ENCODE measurements around the gene PDE4B.

Gene PDE4B

DNA sequence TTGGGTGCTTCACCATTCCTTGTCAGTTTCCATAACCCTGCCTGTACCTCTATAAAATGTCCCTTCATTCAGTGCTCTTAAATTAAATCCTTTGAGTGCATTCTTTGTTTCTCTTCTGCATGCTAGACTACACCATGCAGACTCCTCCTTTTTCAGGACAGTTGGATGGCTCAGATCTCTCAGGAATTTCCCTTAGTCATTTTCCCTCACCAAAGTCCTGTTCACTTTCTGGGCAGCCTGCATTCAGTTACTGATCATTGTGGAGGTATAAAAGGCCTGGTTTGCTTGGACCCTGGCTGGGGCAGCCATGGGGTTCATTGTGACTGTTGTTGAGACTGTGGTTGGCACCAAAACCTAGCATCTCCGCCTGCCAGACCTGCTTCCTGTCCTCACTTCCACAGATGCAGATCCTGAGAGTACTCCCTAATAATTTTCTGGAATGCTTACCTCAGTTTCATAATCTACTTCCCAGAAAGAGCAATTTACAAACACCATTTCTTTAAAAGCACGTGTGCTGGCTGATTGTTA is 88.4 kb downstream of the PDE4B start:
- no peak for DNase-seq (ENCODE audit: low read depth in 2 of 3, low spot score in 1 of 3)

DNA sequence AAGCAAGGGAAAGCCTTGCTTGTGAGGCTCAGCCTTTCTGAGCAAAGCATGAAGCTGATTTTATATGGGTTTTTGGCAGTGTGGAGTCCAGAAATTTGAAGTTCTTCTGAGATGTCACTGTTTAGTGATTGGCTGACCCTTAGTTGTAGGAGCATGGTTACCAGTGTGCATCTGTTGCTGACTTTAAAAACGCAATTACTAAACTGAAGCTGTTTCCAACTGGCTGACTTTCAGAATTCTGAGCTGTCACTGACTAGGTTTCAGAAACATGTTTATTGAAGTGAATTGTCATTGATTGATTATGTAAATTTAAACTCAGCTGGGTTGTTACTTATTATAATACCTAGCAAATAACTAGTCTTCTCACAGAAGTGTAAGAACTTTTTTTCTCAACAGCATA is 89.4 kb downstream of the PDE4B start:
- no peak for DNase-seq (ENCODE audit: low read depth in 2 of 3, low spot score in 1 of 3)

DNA sequence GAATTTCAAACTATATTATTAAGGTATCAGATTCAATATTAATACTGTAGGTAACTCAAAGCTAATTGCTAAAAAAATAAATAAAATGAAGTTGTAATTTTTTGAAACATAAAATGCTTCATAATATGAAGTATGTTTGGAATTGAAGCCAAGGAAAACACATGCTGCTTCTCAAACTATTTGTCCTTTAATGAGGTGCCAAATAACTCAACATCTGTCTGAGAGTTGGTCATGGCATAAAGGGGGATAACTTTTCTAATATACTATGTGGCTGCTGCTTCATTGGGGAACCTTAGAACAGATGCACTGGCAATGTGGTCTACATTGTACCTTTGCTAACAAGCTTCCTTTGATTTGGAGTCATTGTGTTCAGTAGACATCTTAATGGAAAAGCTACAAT is 96.7 kb downstream of the PDE4B start:
- no peak for DNase-seq (ENCODE audit: low read depth in 2 of 3, low spot score in 1 of 3)

DNA sequence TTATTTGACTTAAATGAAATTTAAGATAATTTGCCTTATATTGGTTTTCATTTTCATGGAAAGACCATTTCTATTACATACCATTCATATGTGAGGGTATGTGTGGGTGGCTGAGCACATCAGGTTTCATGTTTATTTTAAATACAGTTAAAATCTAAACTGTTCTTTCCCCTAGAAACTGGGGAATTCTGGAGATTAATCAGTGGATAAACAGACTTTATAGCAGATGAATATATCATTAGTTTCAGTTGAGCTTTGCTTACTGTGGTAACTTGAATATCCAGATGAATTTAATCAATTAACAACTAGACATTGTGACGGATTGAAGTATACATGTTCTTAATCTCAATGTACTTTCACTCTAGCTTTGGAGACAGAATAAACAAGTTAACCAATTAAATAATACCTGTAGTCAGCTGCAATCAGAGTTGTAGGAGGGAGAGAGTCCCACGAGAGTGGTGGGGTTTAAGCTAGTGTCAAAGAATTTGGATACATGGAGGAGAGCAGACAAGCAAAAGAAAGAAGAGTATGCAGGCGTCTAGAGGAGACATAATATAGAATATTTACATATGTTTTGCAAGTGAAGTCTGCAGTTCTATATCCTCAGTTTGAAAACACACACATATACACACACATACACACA is 97.6 kb downstream of the PDE4B start:
- DNase-seq (ENCODE audit: low read depth in 2 of 3, low spot score in 1 of 3) = no peak

DNA sequence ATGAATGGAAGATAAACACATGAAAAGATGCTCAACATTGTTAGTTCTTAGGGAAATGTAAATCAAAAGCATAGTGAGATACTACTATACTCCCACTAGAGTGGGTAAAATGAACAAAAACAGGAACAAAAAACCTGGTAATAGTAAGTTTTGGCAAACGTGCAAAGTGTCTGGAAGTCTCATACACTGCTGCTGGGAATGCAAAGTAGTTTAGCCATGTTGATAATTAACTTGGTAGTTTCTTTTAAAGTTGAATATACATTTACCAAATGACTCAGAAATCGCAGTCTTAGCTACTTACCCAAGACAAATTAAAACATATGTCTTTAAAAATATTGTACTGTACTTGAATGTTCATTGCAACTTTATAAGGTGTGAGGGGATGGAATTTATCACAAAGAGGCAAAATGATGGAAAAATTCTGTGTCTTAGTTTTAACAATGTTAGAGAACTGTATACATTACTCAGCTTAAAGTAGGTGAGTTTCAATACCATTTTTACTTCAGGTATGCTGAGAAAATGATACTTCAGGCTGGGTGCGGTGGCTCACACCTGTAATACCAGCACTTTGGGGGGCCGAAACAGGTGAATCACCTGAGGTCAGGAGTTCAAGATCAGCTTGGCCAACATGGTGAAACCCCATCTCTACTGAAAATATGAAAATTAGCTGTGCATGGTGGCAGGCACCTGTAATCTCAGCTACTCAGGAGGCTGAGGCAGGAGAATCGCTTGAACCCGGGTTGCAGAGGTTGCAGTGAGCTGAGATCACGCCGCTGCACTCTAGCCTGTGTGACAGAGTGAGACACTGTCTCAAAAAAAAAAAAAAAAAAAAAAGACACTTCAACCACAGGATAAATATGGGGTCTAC is 102.3 kb downstream of the PDE4B start:
- DNase-seq (ENCODE audit: low read depth in 2 of 3, low spot score in 1 of 3) = no peak

DNA sequence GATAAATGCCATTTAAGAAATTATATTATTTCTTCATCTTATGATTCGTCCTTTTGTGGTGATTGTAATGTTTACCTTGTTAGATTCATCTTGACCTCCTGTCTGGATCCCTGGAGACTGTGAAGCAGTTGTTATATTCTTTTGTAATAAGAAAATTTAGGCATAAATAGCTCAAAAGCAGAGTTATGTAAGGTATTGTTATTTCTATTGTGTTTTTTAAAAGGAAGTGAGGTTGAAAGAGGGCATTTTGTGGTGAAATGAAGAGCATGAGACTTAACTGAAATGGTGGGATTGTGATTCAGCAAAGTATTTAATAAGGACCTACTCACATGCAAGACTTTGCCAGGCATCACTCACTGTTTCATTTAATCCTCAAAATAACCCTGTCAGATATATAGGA is 104.0 kb downstream of the PDE4B start:
- no peak for DNase-seq (ENCODE audit: low read depth in 2 of 3, low spot score in 1 of 3)

DNA sequence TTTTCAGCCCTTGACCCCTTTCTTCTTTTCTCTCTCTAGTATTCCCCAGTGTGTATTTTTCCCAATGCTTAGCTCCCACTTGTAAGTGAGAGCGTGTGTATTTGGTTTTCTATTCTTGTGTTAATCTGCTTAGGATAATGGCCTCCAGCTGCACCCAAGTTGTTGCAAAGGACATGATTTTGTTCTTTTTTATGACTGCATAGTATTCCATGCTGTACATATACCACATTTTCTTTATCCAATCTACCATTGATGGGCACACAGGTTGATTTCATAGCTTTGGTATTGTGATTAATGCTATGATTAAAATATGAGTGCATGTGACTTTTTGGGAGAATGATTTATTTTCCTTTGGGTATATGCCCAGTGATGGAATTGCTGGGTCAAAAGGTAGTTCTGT is 104.8 kb downstream of the PDE4B start:
- no peak for DNase-seq (ENCODE audit: low read depth in 2 of 3, low spot score in 1 of 3)

DNA sequence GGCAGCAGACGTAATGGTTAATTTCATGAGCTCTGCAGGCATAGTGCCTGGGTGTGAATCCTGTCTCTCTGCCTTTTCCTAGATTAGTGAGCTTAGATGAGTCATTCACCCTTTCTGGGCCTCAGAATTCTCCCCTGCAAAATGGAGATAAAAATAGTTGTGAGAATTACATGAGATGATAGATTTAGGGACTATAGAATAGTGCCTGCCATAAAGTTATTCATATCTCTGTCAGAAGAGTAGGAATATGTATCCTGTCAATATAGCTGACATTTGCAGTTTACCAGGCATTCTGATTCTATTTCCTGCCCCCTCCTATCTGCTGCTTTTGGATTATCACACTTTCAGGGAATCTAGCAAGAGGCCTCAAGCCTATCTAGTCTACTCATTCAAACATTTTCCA is 112.0 kb downstream of the PDE4B start:
- DNase-seq (ENCODE audit: low read depth in 2 of 3, low spot score in 1 of 3) = no peak

DNA sequence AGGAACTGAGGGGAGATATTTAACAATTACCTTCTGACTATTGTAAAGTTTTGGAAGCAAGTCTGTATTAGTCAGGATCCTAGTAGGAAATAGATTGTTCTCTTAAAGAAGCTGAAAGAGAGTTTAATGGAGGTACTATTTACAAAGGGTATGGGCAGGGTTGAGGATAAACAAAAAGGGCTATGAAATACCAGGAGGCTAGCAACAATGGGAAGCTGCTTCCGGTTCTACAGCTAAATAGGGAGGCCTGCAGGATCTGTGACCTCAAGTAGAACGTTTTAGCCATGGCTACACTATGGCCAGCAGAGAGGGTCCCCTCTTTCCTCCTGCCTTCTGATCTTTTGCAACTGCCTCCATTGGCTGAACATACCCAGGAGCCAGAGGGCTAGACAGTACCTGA is 117.7 kb downstream of the PDE4B start:
- no peak for DNase-seq (ENCODE audit: low read depth in 2 of 3, low spot score in 1 of 3)

DNA sequence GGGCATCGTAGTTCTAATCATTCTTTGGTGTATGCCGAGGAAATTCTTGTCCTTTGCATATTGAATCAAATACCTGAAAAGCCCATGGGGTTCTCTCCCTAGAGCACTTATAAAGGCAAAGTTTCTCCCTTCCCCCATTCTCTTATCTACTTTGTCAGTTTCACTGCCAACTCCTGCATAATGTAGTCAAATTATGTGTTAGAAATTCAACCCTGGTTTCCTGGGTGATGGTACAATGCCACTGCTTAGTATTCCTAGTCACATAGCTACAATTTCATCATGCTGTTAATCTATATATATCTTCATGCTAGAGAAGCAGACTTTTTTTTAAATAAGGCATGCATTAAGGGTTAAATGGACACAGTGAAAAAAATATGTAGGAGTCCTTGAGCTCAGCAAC is 119.0 kb downstream of the PDE4B start:
- no peak for DNase-seq (ENCODE audit: low read depth in 2 of 3, low spot score in 1 of 3)

DNA sequence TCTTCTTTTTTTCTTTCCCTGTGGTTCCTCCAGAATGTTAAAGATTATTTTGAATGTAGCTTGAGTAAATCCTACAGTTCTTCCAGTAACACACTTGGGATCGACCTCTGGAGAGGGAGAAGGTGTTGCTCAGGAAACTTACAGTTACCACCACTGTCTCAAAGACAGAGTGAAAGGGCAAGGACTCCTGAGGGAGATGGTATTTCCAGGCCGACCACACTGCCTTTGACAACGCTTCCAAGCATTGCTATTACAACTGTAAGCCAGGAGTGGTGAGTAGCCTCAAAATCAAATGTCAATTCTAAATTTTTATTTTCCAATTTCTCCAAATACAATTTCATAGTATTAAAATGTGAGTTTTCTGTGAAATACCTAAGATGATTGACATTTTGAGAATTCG is 125.9 kb downstream of the PDE4B start:
- DNase-seq (ENCODE audit: low read depth in 2 of 3, low spot score in 1 of 3) = no peak

DNA sequence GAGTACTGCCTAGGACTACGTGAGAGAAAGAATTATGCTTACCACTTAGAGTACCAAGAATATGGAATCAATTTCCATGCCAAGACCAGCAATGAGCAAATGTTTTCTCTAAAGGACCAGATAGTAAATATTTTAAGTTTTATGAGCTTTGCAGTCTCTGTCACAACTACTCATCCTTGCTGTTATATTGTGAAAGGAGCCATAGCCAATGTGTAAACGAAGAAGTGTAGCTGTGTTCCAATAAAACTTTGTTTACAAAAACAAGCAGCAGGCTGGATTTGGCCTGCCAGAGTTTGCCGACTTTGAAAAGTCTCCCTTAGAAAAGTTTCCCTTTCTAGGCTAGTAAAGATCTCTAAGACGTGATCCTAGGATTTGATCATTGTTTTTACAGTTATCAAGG is 128.8 kb downstream of the PDE4B start:
- DNase-seq (ENCODE audit: low read depth in 2 of 3, low spot score in 1 of 3) = no peak

DNA sequence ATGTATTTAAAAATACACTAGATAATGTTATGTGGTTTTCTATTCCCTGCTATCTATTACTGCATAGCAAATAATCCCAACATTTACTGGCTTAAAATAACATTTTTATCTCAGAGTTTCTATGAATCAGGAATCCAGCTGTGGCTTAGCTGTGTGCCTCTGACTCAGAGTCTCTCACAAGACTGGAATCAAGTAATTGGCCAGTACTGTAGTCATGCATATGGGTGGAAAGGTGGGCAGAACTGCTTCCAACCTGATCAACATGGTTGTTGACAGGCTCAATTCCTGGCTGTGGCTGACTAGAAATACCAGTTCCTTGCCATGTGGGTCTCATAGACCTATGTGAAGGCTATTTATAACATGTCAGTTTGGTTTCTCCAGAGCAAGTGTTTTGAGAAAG is 131.8 kb downstream of the PDE4B start:
- no peak for DNase-seq (ENCODE audit: low read depth in 2 of 3, low spot score in 1 of 3)

DNA sequence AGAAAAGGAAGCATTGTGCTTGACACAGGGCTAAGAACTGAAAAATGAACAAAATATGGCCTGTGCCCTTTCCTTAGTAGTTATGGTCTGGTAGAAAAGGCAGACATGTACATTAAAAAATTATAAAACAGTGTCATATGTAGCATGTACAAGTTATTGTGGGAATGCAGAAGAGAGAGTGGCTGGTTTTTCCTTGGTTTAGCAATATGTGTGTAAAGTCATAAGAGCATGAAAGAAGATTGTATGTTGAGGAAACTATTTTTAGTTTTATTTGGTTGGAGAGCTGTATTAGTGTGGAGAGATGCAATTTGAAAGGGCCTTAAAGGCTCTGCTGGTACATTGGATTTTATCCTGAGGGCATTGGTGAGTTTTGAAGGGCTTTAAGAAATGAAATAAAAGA is 145.8 kb downstream of the PDE4B start:
- DNase-seq (ENCODE audit: low read depth in 2 of 3, low spot score in 1 of 3) = no peak

DNA sequence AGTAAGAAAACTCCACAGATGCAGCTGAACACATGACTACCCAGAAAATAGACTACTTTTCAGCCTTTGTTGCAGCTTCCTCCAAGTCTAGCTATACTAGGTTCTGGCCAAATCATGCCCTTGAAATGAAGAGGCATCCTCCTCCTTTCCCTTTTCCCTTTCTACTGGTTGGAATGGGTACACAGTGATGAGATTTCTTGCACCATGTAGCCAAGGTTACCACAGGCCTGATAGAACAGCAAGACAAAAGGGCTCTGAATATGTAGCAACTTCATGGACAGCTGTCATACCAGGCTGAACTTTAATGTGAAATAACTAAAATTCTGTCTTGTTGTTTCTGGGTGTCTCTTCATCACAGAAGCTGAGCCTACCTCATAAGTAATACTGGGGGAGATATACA is 146.5 kb downstream of the PDE4B start:
- DNase-seq (ENCODE audit: low read depth in 2 of 3, low spot score in 1 of 3) = no peak

DNA sequence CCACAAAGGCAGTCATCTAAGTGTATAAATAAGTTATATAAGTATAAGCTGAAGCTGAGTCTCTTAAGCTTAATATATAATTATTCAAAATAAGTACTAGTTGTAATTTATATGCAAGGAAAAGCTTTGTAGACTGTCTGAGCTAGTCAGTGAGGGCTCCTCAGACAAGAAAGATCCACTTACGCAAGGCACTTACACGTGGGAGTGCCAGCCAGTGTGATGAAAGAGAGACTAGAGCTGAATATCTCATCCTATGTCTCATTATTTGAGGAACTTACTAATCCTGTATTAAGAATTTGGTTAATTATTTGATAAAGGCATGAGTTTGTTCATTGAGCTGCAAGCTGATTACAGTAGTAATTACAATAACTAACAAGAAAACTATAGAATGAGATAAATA is 146.9 kb downstream of the PDE4B start:
- DNase-seq (ENCODE audit: low read depth in 2 of 3, low spot score in 1 of 3) = no peak

DNA sequence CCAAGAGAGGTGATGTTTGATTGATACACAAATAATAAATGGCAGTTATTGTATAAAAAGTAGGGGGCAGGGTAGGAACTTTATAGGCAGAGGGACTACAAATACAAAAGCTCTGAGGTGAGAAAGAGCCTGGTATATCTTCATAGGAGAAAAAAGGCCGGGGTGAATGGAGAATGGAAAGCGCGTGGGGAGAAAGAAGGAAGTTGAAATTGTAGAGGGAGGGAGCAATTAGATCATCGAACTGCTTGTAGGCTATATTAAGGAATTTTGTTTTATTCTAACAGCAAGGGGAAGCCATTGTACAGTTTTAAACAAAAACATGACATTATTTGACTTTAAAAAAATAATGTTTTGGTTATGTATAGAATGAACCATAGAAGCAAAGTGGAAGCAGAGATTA is 147.4 kb downstream of the PDE4B start:
- no peak for DNase-seq (ENCODE audit: low read depth in 2 of 3, low spot score in 1 of 3)

DNA sequence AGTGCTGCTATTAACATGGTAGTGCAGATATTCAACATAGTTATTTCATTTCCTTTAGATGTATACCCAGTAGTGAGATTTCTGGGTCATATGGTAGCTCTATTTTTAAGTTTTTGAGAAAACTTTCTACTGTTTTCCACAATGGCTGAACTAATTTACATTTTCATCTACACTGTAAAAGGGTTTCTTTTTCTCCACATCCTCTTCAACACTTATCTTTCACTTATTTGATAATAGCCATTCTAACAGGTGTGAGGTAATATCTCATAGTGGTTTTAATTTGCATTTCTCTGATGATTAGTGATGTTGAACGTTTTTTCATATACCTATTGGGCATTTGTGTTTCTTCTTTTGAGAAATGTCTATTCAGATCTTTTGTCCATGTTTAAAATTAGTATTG is 149.8 kb downstream of the PDE4B start:
- DNase-seq (ENCODE audit: low read depth in 2 of 3, low spot score in 1 of 3) = no peak

DNA sequence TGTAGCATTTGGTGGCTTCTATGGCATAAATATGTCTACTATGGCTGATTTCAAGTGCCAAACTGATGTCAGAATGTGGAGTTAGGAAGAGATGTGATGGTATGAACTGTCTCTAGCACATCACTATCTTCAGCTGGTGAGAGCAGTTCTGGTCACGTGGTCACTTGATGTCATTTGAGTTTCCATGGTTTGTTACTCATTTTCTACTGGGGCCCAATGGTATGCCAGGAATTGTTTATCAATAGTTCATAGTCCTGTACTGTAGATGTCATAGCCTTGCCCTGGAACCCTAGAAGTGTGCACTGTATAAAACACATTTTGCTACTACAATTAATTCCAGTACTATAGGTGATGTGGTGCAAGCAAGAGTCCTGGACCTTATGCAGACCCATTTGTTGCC is 153.7 kb downstream of the PDE4B start:
- DNase-seq (ENCODE audit: low read depth in 2 of 3, low spot score in 1 of 3) = no peak

DNA sequence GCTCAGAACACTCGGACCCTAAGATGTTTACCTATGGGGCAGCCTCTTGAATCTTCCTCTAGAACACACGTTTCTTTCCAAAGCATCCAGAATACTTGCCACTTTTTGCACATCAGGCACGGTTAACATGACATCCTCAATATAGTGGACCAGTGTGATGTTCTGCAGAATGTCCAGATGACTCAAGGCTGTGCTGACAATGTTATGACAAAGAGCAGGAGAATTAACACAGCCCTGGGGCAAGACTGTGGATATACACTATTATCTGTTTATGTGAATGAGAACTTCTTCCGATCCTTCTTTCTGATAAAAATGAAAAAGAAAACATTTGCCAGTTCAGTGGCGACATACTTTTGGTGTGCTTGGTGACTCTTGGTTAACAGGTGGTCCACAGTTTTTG is 154.3 kb downstream of the PDE4B start:
- DNase-seq (ENCODE audit: low read depth in 2 of 3, low spot score in 1 of 3) = no peak

DNA sequence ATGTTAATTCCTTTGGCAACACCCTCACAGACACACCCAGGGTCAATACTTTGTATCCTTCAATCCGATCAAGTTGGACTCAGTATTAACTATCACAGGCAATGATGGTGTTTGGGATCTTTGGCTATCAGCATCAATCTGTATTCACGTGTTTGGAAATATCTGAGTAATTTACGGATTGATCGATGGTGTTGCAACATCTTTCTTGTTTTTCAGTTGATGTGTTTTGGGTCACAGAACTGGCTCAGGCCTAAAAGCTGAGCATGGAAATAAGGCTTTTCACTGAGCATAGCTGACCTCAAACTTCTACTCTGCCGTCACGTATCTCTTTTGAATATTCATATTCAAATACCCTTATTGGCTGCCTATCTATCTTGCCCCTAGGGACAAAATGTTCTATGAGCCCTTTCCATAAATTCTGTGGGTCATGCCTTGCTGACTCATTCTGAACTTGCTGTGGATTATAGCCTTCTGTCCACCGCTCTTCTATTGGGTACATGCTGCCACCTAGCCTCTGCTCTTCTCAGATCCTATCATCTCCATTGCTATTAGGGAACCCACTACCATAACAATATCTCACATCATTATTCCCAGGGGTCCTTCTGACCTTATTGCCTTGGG is 156.0 kb downstream of the PDE4B start:
- DNase-seq (ENCODE audit: low read depth in 2 of 3, low spot score in 1 of 3) = no peak

DNA sequence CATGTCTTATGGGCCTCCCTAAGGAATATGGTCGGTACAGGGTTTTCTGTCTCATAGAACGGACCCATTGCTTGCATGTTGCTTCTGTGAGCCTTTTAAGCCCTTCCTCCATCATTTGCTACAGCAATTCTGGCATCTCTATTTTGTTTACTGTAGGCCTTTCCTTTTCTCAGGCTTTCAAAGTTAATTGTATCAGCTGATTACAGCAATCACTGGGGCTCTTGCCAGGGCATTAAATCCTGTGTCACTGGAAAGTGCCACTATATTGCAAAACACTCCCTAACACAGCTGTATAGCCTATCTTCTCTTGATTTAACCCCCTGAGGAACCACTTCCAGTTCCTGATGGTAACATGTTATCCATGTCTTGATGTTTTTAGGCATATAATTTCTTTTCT is 156.5 kb downstream of the PDE4B start:
- DNase-seq (ENCODE audit: low read depth in 2 of 3, low spot score in 1 of 3) = no peak

Measured in stimulated activated CD4-positive, alpha-beta T cell treated with anti-CD3 and anti-CD28 coated beads, Interleukin-12 subunit alpha, Interleukin-12 subunit beta, amount 100 ng/mL, for 48 hours (primary cell).